ENCODE data around the gene ZNF519.

GRCh38 chr18:14179306-14179705 is 47.1 kb upstream of the ZNF519 start:
- TF ChIP-seq CTCF (IDR thresholded peaks at IDR 0.05): no peak
- no peak for TF ChIP-seq POLR2A (IDR thresholded peaks at IDR 0.05)
